Measurements from ENCODE around the gene NUP43. TPM values are rescaled to one million over a fixed set of nuclear protein-coding genes. Genes with fewer than 3 reads are reported as not detected.

NUP43 gene
- total RNA-seq: 67.2 and 73.3 TPM in 2 replicates
- long read RNA-seq, transcript NUP43-201 (8 exons, 3,874 nt): major isoform, 23 of 35 reads
- long read RNA-seq, partial matches to known transcripts: 0 of 35 reads
- long read RNA-seq, other reads (novel, unspliced or antisense): 12 of 35 reads

DNA sequence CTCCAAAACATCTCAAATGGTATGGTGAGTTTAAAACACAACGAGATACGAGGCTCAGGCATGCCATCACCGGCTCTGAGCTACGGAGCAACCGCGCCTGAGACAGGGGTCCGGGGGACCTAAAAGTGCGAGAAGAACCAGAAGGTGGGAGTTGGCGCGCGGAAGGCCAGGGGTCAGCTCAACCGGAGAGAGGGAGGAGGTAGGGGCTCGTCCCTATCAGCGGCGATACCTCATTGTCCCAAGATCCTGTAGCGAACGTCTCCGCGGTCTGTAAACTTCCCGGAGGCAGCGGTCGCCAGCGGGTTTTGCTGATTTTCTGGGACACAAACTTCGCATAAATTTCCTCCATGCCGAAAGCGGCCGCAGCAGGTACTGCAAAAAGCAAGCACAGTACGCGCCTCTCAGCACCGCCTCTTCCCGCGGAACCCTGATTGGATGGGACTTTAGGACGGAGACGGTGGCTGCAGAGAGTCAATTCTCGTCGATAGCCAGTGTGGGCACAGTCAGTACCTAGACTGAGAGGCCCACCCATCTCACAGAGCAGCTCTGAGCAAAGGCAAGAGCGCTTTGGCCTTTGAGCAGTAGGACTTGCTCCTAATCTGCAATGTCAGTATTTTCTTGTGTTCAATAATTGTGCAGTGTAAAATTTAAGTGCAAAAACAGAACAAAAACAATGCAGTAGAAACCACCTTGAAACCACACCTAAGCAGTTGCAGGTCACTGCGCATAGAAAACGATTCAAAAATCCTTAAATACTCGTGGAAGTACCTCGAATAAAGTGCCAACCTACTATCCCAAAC is at the start of gene NUP43:
TSS of gene NUP43 (minus strand) at position 383 of the 800 bp plus-strand sequence. CDS start at position 349, 34 bp downstream.
- Mint-ChIP-seq H3K4me3 (peak within 1 kb of the TSS; percentile 97), H3K9me3 (no peaks in the 10 kb centered on the region), H3K4me1 (peaks cover 34% of the 10 kb centered on the region), H3K27me3 (ENCODE audit: low read depth) (no peaks in the 10 kb centered on the region), H3K36me3 (ENCODE audit: low read depth) (no peaks in the 10 kb centered on the region), H3K27ac (ENCODE audit: unreplicated experiment) (peak within 1 kb of the TSS; percentile 97)
- peak; percentile 91 for DNase-seq (ENCODE audit: low read depth, low spot score)
- peak; percentile 71 for TF ChIP-seq CTCF (conservative IDR thresholded peaks at IDR 0.05)

DNA sequence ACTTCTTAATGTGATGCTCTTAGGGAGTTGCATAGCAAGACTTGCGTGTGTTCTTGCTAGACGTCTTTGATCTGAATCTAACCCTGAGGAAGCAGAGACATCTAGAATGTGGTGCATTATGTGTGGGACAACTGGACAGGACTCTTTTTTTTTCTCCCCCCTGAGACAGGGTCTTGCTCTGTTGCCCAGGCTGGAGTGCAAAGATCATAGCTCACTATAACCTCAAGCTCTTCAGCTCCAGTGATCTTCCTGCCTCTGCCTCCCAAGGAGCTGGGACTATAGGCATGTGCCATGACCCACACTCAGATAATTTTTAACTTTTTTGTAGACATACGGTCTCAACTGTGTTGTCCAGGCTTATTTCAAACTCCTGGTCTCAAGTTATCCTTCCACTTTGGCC is 37.2 kb upstream of the NUP43 start:
- no peak overlapping the region for H3K4me3 Mint-ChIP-seq
- no peaks in the 10 kb centered on the region for H3K9me3 Mint-ChIP-seq
- peaks cover 16% of the 10 kb centered on the region for H3K36me3 Mint-ChIP-seq (ENCODE audit: low read depth)
- no peak for DNase-seq (ENCODE audit: low read depth, low spot score)
- no peaks in the 10 kb centered on the region for H3K27me3 Mint-ChIP-seq (ENCODE audit: low read depth)
- no peak overlapping the region for H3K27ac Mint-ChIP-seq (ENCODE audit: unreplicated experiment)
- TF ChIP-seq CTCF (conservative IDR thresholded peaks at IDR 0.05): no peak
- no peaks in the 10 kb centered on the region for H3K4me1 Mint-ChIP-seq

DNA sequence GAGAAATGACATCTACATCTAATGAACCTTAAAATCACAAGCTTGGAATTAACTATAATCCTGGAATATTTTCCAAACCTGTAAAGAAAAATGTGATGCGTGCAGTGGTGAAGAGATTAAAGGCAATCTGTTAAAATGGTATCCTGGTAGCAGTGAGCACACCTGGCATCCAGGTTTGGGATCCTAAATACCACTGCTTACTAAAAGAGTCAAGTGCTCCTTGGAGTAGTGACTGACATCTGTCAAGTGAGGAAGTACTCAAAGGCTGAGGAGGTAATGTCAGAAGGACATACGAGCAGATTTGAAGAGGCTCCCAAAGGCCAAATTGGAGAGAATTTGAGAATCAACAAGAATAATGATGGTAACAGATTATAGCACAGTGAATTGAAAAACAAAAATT is 36.0 kb upstream of the NUP43 start:
- Mint-ChIP-seq H3K36me3 (ENCODE audit: low read depth) (peaks cover 9% of the 10 kb centered on the region), H3K4me1 (no peaks in the 10 kb centered on the region), H3K9me3 (no peaks in the 10 kb centered on the region), H3K27ac (ENCODE audit: unreplicated experiment) (no peak overlapping the region), H3K27me3 (ENCODE audit: low read depth) (no peaks in the 10 kb centered on the region), H3K4me3 (no peak overlapping the region)
- DNase-seq (ENCODE audit: low read depth, low spot score): no peak
- no peak for TF ChIP-seq CTCF (conservative IDR thresholded peaks at IDR 0.05)

DNA sequence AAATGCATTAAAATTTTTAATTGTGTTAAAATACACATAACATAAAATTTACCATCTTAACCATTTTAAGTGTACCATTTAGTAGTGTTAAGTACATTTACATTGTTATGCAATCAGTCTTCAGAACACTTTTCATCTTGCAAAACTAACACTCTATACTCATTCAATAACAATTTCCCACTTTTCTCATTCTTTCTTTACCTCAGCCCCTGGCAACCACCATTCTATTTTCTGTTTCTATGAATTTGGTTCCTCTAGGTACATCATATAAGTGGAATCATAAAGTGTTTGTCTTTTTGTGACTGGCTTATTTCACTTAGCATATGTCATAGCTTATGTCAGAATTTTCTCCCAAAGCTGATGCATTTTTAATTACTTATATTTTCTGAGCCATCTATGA is 35.4 kb upstream of the NUP43 start:
- Mint-ChIP-seq H3K27me3 (ENCODE audit: low read depth) (no peaks in the 10 kb centered on the region), H3K4me3 (no peak overlapping the region), H3K4me1 (no peaks in the 10 kb centered on the region), H3K36me3 (ENCODE audit: low read depth) (peaks cover 9% of the 10 kb centered on the region), H3K27ac (ENCODE audit: unreplicated experiment) (no peak overlapping the region), H3K9me3 (no peaks in the 10 kb centered on the region)
- no peak for DNase-seq (ENCODE audit: low read depth, low spot score)
- TF ChIP-seq CTCF (conservative IDR thresholded peaks at IDR 0.05): no peak

GRCh38 chr6:149779644-149779963 is 33.3 kb upstream of the NUP43 start:
- H3K4me3 Mint-ChIP-seq: no peak overlapping the region
- no peak overlapping the region for H3K27ac Mint-ChIP-seq (ENCODE audit: unreplicated experiment)
- H3K27me3 Mint-ChIP-seq (ENCODE audit: low read depth): no peaks in the 10 kb centered on the region
- H3K36me3 Mint-ChIP-seq (ENCODE audit: low read depth): peaks cover 8% of the 10 kb centered on the region
- no peak for DNase-seq (ENCODE audit: low read depth, low spot score)
- no peak for TF ChIP-seq CTCF (conservative IDR thresholded peaks at IDR 0.05)
- H3K4me1 Mint-ChIP-seq: no peaks in the 10 kb centered on the region
- H3K9me3 Mint-ChIP-seq: no peaks in the 10 kb centered on the region
